Testis (tissue), 2 donors: ENCODE measurements around the gene PTPRQ.

Experiments used
- CTCF ChIP-seq, 3 experiments: fragments of 450-650 bp in 2 of 3; fragments of 200-600 bp in 1 of 3; sonication (generic) in 1 of 3; IDR thresholded peaks; one replicate each; pipeline ENCODE4 v1.5.1; 2016 to 2019; ENCODE audit warnings: antibody characterized with exemption in 3 of 3, mild to moderate bottlenecking in 2 of 3, moderate library complexity in 1 of 3
- POLR2A ChIP-seq: fragments of 450-650 bp; IDR thresholded peaks from one replicate; pipeline ENCODE4 v1.6.1; 2017; ENCODE audit warnings: antibody characterized with exemption, mild to moderate bottlenecking, moderate library complexity

- TF ChIP-seq CTCF (IDR thresholded peaks at IDR 0.05) = no peak
- TF ChIP-seq POLR2A = no peak
These were observed 240.1 kb downstream of the PTPRQ start for GRCh38 chr12:80684077-80684495.
